Omental fat pad (tissue), 4 donors: Measurements from ENCODE around the gene PLIN4. TPM values are rescaled to one million over a fixed set of nuclear protein-coding genes. Genes with fewer than 3 reads are reported as not detected.

Experiments used
- ATAC-seq: fragments of 150-250 bp; one replicate; pipeline ENCODE4 v1.9.1; 2016; ENCODE audit warnings: mild to moderate bottlenecking, moderate library complexity; ENCODE audit not compliant: low FRiP score
- DNase-seq: peaks from one replicate; pipeline ENCODE4 v3.0.0-alpha.2; 2019; ENCODE audit warnings: low spot score
- CTCF ChIP-seq, 3 donors: fragments of 450-650 bp; IDR thresholded peaks; one replicate each; pipeline ENCODE4 v1.5.1; 2016 to 2017; ENCODE audit warnings: antibody characterized with exemption in 3 of 3, mild to moderate bottlenecking in 3 of 3, moderate library complexity in 2 of 3
- total RNA-seq, 4 donors: library from RNA; depleted of rRNA; stranded (reverse); fragments of >200 nt; gene quantifications; one replicate each; pipeline ENCODE4 v1.1.0, GENCODE V29; 2016

The PLIN4 gene
- total RNA-seq, 4 donors from 2014 or later, result 183 to 2,054 (median 453) TPM

GRCh38 chr19:4538601-4538954 lies 20.3 kb upstream of the PLIN4 start:
- DNase-seq, result no peak
- TF ChIP-seq CTCF (IDR thresholded peaks at IDR 0.05), result no peak
- ATAC-seq, result no peak

- no peak for ATAC-seq
- no peak for TF ChIP-seq CTCF (IDR thresholded peaks at IDR 0.05)
- DNase-seq, result no peak
Measured at GRCh38 chr19:4537953-4538600, 19.8 kb upstream of the PLIN4 start.

GRCh38 chr19:4536798-4537197 lies 18.5 kb upstream of the PLIN4 start:
- no peak for TF ChIP-seq CTCF (IDR thresholded peaks at IDR 0.05)
- no peak for DNase-seq
- no peak for ATAC-seq

- no peak for TF ChIP-seq CTCF (IDR thresholded peaks at IDR 0.05)
- peak; percentile 70 for DNase-seq
- peak; percentile 74 for ATAC-seq
Measured at GRCh38 chr19:4534836-4535658, 16.8 kb upstream of the PLIN4 start, which contains the start of gene PLIN5. TSS of gene PLIN5 (minus strand) at chr19:4535224. CDS start at chr19:4534074, 1,150 bp downstream.

- DNase-seq, result no peak
- no peak for TF ChIP-seq CTCF (IDR thresholded peaks at IDR 0.05)
- no peak for ATAC-seq
Measured at GRCh38 chr19:4533835-4534424, 15.6 kb upstream of the PLIN4 start.

- no peak for TF ChIP-seq CTCF (IDR thresholded peaks at IDR 0.05)
- DNase-seq (no peak), ATAC-seq (no peak)
Measured at GRCh38 chr19:4533334-4533733, 15.0 kb upstream of the PLIN4 start.
